VCaP (cell line): Measurements from ENCODE around the gene CADM1.

Experiments
- H3K27ac ChIP-seq: fragments of 450-650 bp; 2 replicates; pipeline ENCODE4 v1.5.1; 2017
- TF ChIP-seq, protein P1 (sequence below): fragments of 450-650 bp; conservative IDR thresholded peaks from 2 replicates; pipeline ENCODE4 v1.5.1; 2017; ENCODE audit warnings: mild to moderate bottlenecking, moderate library complexity

The CADM1 gene

DNA sequence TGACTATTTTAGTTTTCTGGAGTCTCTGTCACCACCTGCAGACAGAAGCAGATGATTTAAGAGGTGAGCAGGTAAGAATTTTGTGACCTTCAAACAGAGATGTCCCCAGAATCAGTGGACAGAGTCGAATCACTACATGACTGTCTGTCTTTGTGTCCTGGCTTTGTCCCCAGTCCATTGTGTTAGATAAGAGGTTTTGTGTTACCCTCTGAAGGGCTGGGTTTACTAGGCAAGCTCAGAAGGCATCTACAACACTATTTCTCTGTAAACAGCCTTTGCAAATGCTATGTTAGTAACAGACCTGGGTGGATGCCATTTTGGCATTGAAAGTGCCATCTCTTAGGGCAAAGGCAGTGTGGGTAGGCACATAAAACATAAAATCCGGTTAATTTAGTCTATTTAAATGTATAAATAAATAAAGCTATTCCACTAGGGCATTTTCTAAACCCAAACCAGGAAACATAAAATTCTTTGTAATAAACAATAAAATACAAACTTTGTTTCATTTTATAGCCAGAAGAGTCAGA lies 40.3 kb upstream of the CADM1 start:
- TF ChIP-seq, protein P1, sequence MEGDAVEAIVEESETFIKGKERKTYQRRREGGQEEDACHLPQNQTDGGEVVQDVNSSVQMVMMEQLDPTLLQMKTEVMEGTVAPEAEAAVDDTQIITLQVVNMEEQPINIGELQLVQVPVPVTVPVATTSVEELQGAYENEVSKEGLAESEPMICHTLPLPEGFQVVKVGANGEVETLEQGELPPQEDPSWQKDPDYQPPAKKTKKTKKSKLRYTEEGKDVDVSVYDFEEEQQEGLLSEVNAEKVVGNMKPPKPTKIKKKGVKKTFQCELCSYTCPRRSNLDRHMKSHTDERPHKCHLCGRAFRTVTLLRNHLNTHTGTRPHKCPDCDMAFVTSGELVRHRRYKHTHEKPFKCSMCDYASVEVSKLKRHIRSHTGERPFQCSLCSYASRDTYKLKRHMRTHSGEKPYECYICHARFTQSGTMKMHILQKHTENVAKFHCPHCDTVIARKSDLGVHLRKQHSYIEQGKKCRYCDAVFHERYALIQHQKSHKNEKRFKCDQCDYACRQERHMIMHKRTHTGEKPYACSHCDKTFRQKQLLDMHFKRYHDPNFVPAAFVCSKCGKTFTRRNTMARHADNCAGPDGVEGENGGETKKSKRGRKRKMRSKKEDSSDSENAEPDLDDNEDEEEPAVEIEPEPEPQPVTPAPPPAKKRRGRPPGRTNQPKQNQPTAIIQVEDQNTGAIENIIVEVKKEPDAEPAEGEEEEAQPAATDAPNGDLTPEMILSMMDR = no peak
- no peak overlapping the region; the same call in 1 of the 2 replicates for H3K27ac ChIP-seq

DNA sequence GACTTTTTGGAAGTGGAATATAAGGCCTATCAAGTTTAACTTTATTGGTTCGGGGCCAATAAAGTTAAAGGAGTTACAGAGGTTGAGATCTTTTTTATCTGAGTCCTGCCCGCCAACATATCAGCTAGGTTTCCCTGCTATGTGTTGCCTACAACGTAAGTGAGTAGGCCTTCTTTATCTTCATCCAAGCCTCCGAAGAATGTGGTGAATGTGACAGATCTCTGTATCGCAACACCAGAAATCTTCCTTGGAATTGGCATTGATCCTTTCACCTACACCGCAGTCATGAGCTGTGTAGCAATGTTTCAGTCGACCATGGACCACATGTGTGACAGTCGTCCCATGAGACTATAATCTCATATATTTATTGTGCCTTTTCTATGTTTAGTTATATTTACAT lies 37.3 kb upstream of the CADM1 start:
- TF ChIP-seq, protein P1 = no peak
- no peak overlapping the region for H3K27ac ChIP-seq

DNA sequence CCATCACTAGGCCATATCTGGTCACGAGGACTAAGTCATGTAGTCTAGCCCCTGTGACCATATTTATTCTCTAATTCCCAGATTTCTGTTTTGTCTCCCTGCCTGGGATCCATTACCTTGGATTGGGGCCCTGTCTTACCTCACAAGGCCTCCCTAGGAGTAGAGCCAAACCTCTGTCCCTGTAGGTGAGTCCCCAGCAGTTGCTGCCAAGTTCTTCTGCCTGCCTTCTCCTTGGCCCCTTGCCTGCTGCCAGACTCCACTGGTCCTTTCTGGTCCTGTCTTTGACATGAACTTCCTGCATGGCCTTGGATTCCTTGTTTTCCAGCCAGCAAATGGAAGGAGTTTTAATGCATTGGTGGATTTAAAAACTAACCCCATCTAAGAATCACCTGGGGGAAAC lies 35.6 kb upstream of the CADM1 start:
- TF ChIP-seq, protein P1 = no peak
- H3K27ac ChIP-seq = no peak overlapping the region

DNA sequence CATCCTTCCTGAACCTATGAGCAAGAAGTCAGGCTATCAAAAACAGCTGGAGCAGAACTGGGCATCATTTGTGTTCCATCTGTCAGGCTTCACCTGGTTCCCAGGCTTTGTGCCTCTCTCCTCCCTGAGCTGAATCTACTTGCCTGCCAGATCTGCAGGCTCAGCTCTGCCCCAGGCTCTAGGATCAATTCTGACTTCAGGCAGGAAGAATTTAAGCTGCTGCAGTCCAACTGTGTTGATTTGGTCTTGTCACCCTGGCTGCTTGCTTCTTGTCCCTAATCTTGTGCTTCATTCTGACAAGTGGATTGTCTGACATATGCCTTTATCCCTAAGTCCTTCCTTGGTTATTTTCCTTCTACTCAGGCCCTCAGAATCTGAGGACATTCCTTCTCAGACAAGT lies 31.6 kb upstream of the CADM1 start:
- H3K27ac ChIP-seq = no peak overlapping the region
- TF ChIP-seq, protein P1 = no peak

DNA sequence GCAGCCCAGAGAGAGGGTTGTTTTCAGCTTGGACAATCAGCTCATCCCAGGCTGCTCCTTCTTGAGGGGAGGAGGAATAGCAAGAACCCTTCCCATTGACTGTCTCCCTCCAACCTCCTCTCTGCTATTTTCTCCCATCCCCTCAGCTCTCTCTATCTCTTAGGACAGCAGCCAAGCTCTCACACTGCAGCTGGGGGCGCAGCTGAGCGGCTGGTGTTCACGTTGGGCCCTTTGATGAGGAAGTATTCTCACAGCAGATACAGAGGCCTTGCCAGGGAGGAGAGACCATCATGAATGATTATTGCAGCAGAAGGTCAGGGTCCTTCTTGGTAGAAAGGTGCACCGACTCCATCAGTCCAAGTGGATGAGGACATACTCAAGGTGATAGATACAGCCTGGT lies 26.5 kb upstream of the CADM1 start:
- TF ChIP-seq, protein P1 = no peak
- no peak overlapping the region for H3K27ac ChIP-seq

DNA sequence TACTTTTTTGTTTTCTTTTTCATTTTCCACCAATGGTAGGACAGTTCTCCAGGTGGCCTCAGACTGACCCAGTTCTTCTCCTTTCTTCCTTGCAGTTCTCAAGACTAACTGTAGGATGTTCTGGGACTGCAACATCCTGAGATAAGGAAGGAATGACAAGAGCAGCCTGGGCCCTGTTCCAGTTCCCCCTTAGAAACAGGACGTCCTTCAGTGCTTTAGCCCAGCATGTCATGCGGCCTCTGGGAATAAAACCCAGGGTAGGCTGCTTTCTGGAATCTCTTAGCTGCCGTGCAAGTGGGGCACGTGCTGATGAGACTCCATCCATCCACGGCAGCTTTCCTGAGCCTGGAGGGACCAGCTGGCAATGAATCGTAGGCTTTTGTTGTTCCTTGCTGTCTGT lies 24.0 kb upstream of the CADM1 start:
- TF ChIP-seq, protein P1 = no peak
- H3K27ac ChIP-seq = peak overlapping the region; percentile 32

DNA sequence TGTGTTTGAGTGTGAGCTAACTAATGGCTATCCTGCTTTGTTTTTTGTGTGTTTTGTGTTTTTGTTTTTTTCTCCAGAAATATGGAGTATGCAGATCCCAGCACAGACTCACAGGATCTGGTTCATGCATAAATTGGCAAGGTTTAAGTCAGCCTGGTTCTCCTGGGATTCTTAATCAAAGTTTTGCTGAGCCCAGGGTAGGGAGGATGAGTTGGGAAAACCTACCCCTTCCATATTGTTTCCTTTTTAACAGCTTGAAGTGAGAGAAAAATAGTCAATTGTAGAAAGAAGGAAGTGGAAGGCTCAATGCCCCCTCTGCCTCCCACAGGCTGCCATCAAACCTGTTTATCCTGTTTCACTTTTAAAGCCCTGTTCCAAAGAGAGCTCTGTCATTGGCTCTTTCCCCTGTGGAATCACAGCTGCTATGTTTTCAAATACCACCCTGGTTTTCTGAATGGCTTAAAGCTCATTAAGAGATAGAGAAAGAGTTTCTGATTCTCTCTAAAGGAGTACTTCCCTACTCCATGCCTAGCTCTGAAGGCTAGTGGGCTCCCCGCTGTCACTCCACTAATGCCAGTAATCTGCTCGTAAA lies 23.4 kb upstream of the CADM1 start:
- TF ChIP-seq, protein P1 = no peak
- peak overlapping the region; percentile 32 for H3K27ac ChIP-seq
